Melanocyte of skin (primary cell): ENCODE data around the gene E2F2. TPM values are rescaled to one million over a fixed set of nuclear protein-coding genes. Genes with fewer than 3 reads are reported as not detected.

Experiments used
- total RNA-seq, 2 donors: library from RNA; depleted of rRNA; stranded (reverse); fragments of >200 nt; gene quantifications; 2 replicates each; pipeline ENCODE4 v1.2.3, GENCODE V29; 2012

E2F2 gene
- 1 to 10 TPM; 3.4 to 6.7 TPM for total RNA-seq

GRCh38 chr1:23530747-23531561 lies at the start of gene E2F2:
Gene E2F2 (minus strand): TSS chr1:23531233. CDS start chr1:23530793, 440 bp downstream.

GRCh38 chr1:23559136-23559984 lies 28.3 kb upstream of the E2F2 start, which contains the start of gene ID3:
Gene ID3 (minus strand): TSS chr1:23559501. CDS start chr1:23559426, 75 bp downstream.

GRCh38 chr1:23483321-23484252 lies 47.4 kb downstream of the E2F2 start, which contains the start of gene ASAP3:
Gene ASAP3 (minus strand): TSS chr1:23484179. CDS start chr1:23484133, 46 bp downstream.

Other genes starting within 250 kb of the E2F2 start
- gene HNRNPR, start 186.9 kb downstream of the E2F2 start, total RNA-seq, result 10 to 100 TPM; 59.5 to 92.2 TPM
- 10 to 100 TPM; 10.7 to 13.1 TPM for gene ZNF436, start 161.4 kb downstream of the E2F2 start, total RNA-seq
- 1 to 10 TPM in 1 of 2 donors, under 1 TPM in 1; 1.00 to 1.4 TPM for gene TCEA3, start 106.5 kb downstream of the E2F2 start, total RNA-seq
- 10 to 100 TPM in 1 of 2 donors, 1 to 10 TPM in 1; 10.0 to 14.3 TPM for gene ASAP3, start 47.1 kb downstream of the E2F2 start, total RNA-seq
- gene ID3, start 28.3 kb upstream of the E2F2 start, total RNA-seq, result 1 to 10 TPM; 4.0 to 6.2 TPM
- 100 to 1,000 TPM; 322 to 481 TPM for gene RPL11, start 160.6 kb upstream of the E2F2 start, total RNA-seq
- gene ELOA, start 212.2 kb upstream of the E2F2 start, total RNA-seq, result 10 to 100 TPM; 55.1 to 60.3 TPM
- gene PITHD1, start 247.2 kb upstream of the E2F2 start, total RNA-seq, result 10 to 100 TPM; 37.6 to 42.0 TPM